ENCODE results near the gene CD80. TPM values are rescaled to one million over a fixed set of nuclear protein-coding genes. Genes with fewer than 3 reads are reported as not detected.
A peak's percentile ranks its signal among the peaks of the same experiment; 100 is the strongest.

The CD80 gene
- total RNA-seq, 1 experiment from 2014 or later = not detected

DNA sequence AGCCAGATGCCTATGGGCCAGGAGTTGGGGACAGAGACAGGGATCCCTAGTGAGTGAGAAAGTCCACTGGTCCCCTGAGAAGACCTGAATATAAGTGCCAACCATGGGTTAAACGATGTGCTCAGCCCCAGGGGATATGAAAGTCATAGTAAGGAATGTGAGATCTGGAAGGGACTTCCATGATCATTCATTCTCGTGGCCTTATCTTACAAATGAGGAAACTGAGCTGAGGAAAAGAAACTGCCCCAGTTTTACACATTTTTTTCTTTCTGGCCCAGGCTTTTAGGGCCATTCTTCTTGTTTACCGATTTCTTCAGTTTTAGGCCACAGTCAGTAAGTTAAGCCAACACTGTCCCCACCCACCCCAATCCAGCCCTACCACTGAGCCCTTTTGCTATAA is 11.1 kb downstream of the CD80 start:
- peaks cover 15% of the 10 kb centered on the region for H3K4me1 ChIP-seq (ENCODE audit: low read length)
- no peaks in the 10 kb centered on the region for H3K27me3 ChIP-seq (ENCODE audit: low read length)
- no peaks in the 10 kb centered on the region for H3K79me2 ChIP-seq (ENCODE audit: low read length)
- no peaks in the 10 kb centered on the region for H3K9me3 ChIP-seq (ENCODE audit: low read length)
- no peaks in the 10 kb centered on the region for H4K20me1 ChIP-seq (ENCODE audit: insufficient read depth, low read depth, low read length)
- no peak overlapping the region for H3K4me3 ChIP-seq (ENCODE audit: low read length)
- H3K9me2 ChIP-seq (replicated peaks; ENCODE audit: insufficient read depth, low read length) = no peaks in the 10 kb centered on the region
- no peaks in the 10 kb centered on the region for H3K36me3 ChIP-seq (ENCODE audit: insufficient read depth, low read length)
- no peak overlapping the region for H3K4me2 ChIP-seq (ENCODE audit: low read depth, low read length, poor library complexity, severe bottlenecking)
- H3K9ac ChIP-seq (ENCODE audit: low read length) = no peak overlapping the region
- DNase-seq = no peak
- H3K27ac ChIP-seq (ENCODE audit: low read length) = no peak overlapping the region
- H2AFZ ChIP-seq (ENCODE audit: low read length) = no peak overlapping the region

- Histone ChIP-seq H3K4me2 (ENCODE audit: low read depth, low read length, poor library complexity, severe bottlenecking) (no peak overlapping the region), H3K4me3 (ENCODE audit: low read length) (no peak overlapping the region), H3K9me3 (ENCODE audit: low read length) (no peaks in the 10 kb centered on the region), H2AFZ (ENCODE audit: low read length) (no peak overlapping the region), H3K9me2 (replicated peaks; ENCODE audit: insufficient read depth, low read length) (no peaks in the 10 kb centered on the region), H3K36me3 (ENCODE audit: insufficient read depth, low read length) (no peaks in the 10 kb centered on the region), H3K4me1 (ENCODE audit: low read length) (peaks cover 15% of the 10 kb centered on the region), H3K27me3 (ENCODE audit: low read length) (no peaks in the 10 kb centered on the region), H3K79me2 (ENCODE audit: low read length) (no peaks in the 10 kb centered on the region), H4K20me1 (ENCODE audit: insufficient read depth, low read depth, low read length) (no peaks in the 10 kb centered on the region), H3K27ac (ENCODE audit: low read length) (no peak overlapping the region), H3K9ac (ENCODE audit: low read length) (no peak overlapping the region)
- peak; percentile 37 for DNase-seq
These were observed 12.2 kb downstream of the CD80 start for GRCh38 chr3:119547227-119547626.

- no peaks in the 10 kb centered on the region for H3K27me3 ChIP-seq (ENCODE audit: low read length)
- H3K4me2 ChIP-seq (ENCODE audit: low read depth, low read length, poor library complexity, severe bottlenecking) = no peak overlapping the region
- H3K4me3 ChIP-seq (ENCODE audit: low read length) = no peak overlapping the region
- no peaks in the 10 kb centered on the region for H3K4me1 ChIP-seq (ENCODE audit: low read length)
- DNase-seq = peak; percentile 11
- no peaks in the 10 kb centered on the region for H3K9me2 ChIP-seq (replicated peaks; ENCODE audit: insufficient read depth, low read length)
- H3K36me3 ChIP-seq (ENCODE audit: insufficient read depth, low read length) = no peaks in the 10 kb centered on the region
- H2AFZ ChIP-seq (ENCODE audit: low read length) = no peak overlapping the region
- no peak overlapping the region for H3K27ac ChIP-seq (ENCODE audit: low read length)
- no peaks in the 10 kb centered on the region for H3K9me3 ChIP-seq (ENCODE audit: low read length)
- H4K20me1 ChIP-seq (ENCODE audit: insufficient read depth, low read depth, low read length) = no peaks in the 10 kb centered on the region
- H3K9ac ChIP-seq (ENCODE audit: low read length) = no peak overlapping the region
- no peaks in the 10 kb centered on the region for H3K79me2 ChIP-seq (ENCODE audit: low read length)
These were observed 16.3 kb downstream of the CD80 start for GRCh38 chr3:119543147-119543546.

- peak; percentile 39 for DNase-seq
- Histone ChIP-seq H3K4me1 (ENCODE audit: low read length) (no peaks in the 10 kb centered on the region), H3K4me3 (ENCODE audit: low read length) (no peak overlapping the region), H3K36me3 (ENCODE audit: insufficient read depth, low read length) (no peaks in the 10 kb centered on the region), H3K27ac (ENCODE audit: low read length) (no peak overlapping the region), H3K27me3 (ENCODE audit: low read length) (no peaks in the 10 kb centered on the region), H2AFZ (ENCODE audit: low read length) (no peak overlapping the region), H3K4me2 (ENCODE audit: low read depth, low read length, poor library complexity, severe bottlenecking) (no peak overlapping the region), H3K9ac (ENCODE audit: low read length) (no peak overlapping the region), H4K20me1 (ENCODE audit: insufficient read depth, low read depth, low read length) (no peaks in the 10 kb centered on the region), H3K79me2 (ENCODE audit: low read length) (no peaks in the 10 kb centered on the region), H3K9me3 (ENCODE audit: low read length) (no peaks in the 10 kb centered on the region), H3K9me2 (replicated peaks; ENCODE audit: insufficient read depth, low read length) (no peaks in the 10 kb centered on the region)
These were observed 17.1 kb downstream of the CD80 start for GRCh38 chr3:119542168-119542767.

DNA sequence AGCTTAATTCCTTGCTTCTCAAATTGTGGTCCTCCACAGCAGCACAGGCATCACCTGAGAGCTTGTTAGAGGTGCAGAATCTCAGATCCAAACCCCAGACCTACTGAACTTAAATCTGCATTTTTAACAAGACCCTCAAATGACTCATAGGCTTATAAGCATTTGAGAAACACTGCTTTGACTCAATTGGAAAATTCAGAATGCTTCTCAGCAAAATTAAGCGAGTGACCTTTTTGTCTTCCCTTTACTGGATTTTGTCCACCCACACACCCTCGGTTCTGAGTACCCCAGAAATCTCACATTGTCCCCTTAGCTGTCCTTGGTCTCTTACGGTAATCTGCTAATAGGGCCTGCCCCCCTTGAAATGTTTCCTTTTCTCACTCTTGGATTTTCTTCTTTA is 17.9 kb downstream of the CD80 start:
- H3K4me1 ChIP-seq (ENCODE audit: low read length) = no peaks in the 10 kb centered on the region
- no peak overlapping the region for H3K4me3 ChIP-seq (ENCODE audit: low read length)
- no peak overlapping the region for H3K4me2 ChIP-seq (ENCODE audit: low read depth, low read length, poor library complexity, severe bottlenecking)
- no peak overlapping the region for H3K9ac ChIP-seq (ENCODE audit: low read length)
- H3K79me2 ChIP-seq (ENCODE audit: low read length) = no peaks in the 10 kb centered on the region
- no peaks in the 10 kb centered on the region for H4K20me1 ChIP-seq (ENCODE audit: insufficient read depth, low read depth, low read length)
- no peak for DNase-seq
- H3K36me3 ChIP-seq (ENCODE audit: insufficient read depth, low read length) = no peaks in the 10 kb centered on the region
- no peak overlapping the region for H2AFZ ChIP-seq (ENCODE audit: low read length)
- no peaks in the 10 kb centered on the region for H3K9me3 ChIP-seq (ENCODE audit: low read length)
- H3K9me2 ChIP-seq (replicated peaks; ENCODE audit: insufficient read depth, low read length) = no peaks in the 10 kb centered on the region
- H3K27ac ChIP-seq (ENCODE audit: low read length) = no peak overlapping the region
- H3K27me3 ChIP-seq (ENCODE audit: low read length) = no peaks in the 10 kb centered on the region

DNA sequence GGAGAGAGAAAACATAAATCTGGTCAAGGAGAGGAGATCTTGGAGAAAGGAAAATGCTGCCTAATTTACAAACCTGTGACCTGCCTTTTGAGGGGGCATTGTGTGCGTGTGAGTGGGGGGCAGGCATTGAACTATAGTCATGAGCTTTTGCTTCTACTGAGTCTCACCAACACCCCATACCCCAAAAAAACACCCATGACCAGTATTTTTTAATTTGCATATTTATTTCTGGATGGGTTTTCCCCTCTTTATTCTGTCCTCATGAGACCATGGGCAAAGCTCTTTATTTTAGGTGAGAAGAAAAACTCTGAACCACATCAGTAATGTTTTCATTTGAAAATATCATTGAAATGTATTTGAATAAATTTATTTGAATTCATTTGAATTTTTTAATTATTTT is 20.6 kb downstream of the CD80 start:
- no peaks in the 10 kb centered on the region for H3K36me3 ChIP-seq (ENCODE audit: insufficient read depth, low read length)
- no peak overlapping the region for H3K9ac ChIP-seq (ENCODE audit: low read length)
- H3K4me1 ChIP-seq (ENCODE audit: low read length) = no peaks in the 10 kb centered on the region
- H3K4me3 ChIP-seq (ENCODE audit: low read length) = no peak overlapping the region
- H3K9me3 ChIP-seq (ENCODE audit: low read length) = no peaks in the 10 kb centered on the region
- no peaks in the 10 kb centered on the region for H3K79me2 ChIP-seq (ENCODE audit: low read length)
- H4K20me1 ChIP-seq (ENCODE audit: insufficient read depth, low read depth, low read length) = no peaks in the 10 kb centered on the region
- no peak overlapping the region for H2AFZ ChIP-seq (ENCODE audit: low read length)
- H3K9me2 ChIP-seq (replicated peaks; ENCODE audit: insufficient read depth, low read length) = no peaks in the 10 kb centered on the region
- H3K4me2 ChIP-seq (ENCODE audit: low read depth, low read length, poor library complexity, severe bottlenecking) = no peak overlapping the region
- no peak for DNase-seq
- H3K27ac ChIP-seq (ENCODE audit: low read length) = no peak overlapping the region
- no peaks in the 10 kb centered on the region for H3K27me3 ChIP-seq (ENCODE audit: low read length)

- H3K36me3 ChIP-seq (ENCODE audit: insufficient read depth, low read length) = no peaks in the 10 kb centered on the region
- no peaks in the 10 kb centered on the region for H3K9me3 ChIP-seq (ENCODE audit: low read length)
- no peak for DNase-seq
- H3K79me2 ChIP-seq (ENCODE audit: low read length) = no peaks in the 10 kb centered on the region
- H3K4me3 ChIP-seq (ENCODE audit: low read length) = no peak overlapping the region
- H4K20me1 ChIP-seq (ENCODE audit: insufficient read depth, low read depth, low read length) = no peaks in the 10 kb centered on the region
- no peaks in the 10 kb centered on the region for H3K9me2 ChIP-seq (replicated peaks; ENCODE audit: insufficient read depth, low read length)
- H3K27me3 ChIP-seq (ENCODE audit: low read length) = no peaks in the 10 kb centered on the region
- no peak overlapping the region for H3K27ac ChIP-seq (ENCODE audit: low read length)
- H2AFZ ChIP-seq (ENCODE audit: low read length) = no peak overlapping the region
- H3K4me2 ChIP-seq (ENCODE audit: low read depth, low read length, poor library complexity, severe bottlenecking) = no peak overlapping the region
- no peaks in the 10 kb centered on the region for H3K4me1 ChIP-seq (ENCODE audit: low read length)
- no peak overlapping the region for H3K9ac ChIP-seq (ENCODE audit: low read length)
These were observed 22.7 kb downstream of the CD80 start for GRCh38 chr3:119536757-119537156.

DNA sequence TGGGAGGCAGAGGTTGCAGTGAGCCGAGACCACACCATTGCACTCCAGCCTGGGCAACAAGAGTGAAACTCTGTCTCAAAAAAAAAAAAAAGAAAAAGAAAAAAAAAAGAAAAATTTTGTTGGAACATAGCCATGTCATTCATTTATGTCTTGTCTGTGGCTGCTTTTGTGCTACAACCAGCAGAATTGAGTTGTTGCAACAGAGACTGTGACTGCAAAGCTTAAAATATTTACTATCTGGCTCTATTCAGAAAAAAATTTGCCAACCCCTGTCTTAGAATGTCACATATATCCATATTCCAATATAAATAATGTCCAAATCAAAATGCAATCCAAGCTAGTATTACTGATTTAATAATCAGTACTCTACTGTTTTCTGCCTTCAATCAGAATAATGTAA is 25.1 kb downstream of the CD80 start:
- Histone ChIP-seq H3K9ac (ENCODE audit: low read length) (no peak overlapping the region), H3K4me3 (ENCODE audit: low read length) (no peak overlapping the region), H3K36me3 (ENCODE audit: insufficient read depth, low read length) (no peaks in the 10 kb centered on the region), H3K9me3 (ENCODE audit: low read length) (no peaks in the 10 kb centered on the region), H3K4me2 (ENCODE audit: low read depth, low read length, poor library complexity, severe bottlenecking) (no peak overlapping the region), H3K9me2 (replicated peaks; ENCODE audit: insufficient read depth, low read length) (no peaks in the 10 kb centered on the region), H3K27me3 (ENCODE audit: low read length) (no peaks in the 10 kb centered on the region), H3K79me2 (ENCODE audit: low read length) (no peaks in the 10 kb centered on the region), H3K27ac (ENCODE audit: low read length) (no peak overlapping the region), H3K4me1 (ENCODE audit: low read length) (no peaks in the 10 kb centered on the region), H2AFZ (ENCODE audit: low read length) (no peak overlapping the region), H4K20me1 (ENCODE audit: insufficient read depth, low read depth, low read length) (no peaks in the 10 kb centered on the region)
- DNase-seq = no peak

DNA sequence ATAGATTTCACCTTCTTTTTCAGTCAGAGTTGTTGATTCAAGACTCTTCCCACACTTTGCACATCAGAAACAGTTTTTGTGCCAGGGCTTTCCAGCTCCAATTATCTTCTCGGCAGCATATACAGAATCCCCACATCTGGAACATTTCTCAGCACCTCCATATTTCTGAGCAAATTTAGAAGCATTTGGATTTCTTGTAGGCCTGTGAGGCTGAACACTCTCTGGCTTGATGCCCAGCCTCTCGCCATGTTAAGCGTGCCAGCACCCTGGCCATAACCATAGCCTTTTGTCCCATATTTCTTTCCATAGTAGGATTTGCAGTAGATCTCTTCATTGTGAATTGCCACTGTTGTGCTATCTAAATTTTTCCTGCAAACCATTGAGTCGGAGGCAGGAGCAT is 28.3 kb downstream of the CD80 start:
- Histone ChIP-seq H3K4me3 (ENCODE audit: low read length) (no peak overlapping the region), H2AFZ (ENCODE audit: low read length) (no peak overlapping the region), H4K20me1 (ENCODE audit: insufficient read depth, low read depth, low read length) (no peaks in the 10 kb centered on the region), H3K36me3 (ENCODE audit: insufficient read depth, low read length) (0 out of 2 replicates have a peak, but pooled peaks cover under 1% of the 10 kb centered on the region), H3K27me3 (ENCODE audit: low read length) (no peaks in the 10 kb centered on the region), H3K9me3 (ENCODE audit: low read length) (no peaks in the 10 kb centered on the region), H3K9ac (ENCODE audit: low read length) (no peak overlapping the region), H3K27ac (ENCODE audit: low read length) (no peak overlapping the region), H3K9me2 (replicated peaks; ENCODE audit: insufficient read depth, low read length) (no peaks in the 10 kb centered on the region), H3K4me1 (ENCODE audit: low read length) (no peaks in the 10 kb centered on the region), H3K4me2 (ENCODE audit: low read depth, low read length, poor library complexity, severe bottlenecking) (no peak overlapping the region), H3K79me2 (ENCODE audit: low read length) (no peaks in the 10 kb centered on the region)
- peak; percentile 29 for DNase-seq
